ENCODE results near the gene SLC16A12.

Gene SLC16A12

DNA sequence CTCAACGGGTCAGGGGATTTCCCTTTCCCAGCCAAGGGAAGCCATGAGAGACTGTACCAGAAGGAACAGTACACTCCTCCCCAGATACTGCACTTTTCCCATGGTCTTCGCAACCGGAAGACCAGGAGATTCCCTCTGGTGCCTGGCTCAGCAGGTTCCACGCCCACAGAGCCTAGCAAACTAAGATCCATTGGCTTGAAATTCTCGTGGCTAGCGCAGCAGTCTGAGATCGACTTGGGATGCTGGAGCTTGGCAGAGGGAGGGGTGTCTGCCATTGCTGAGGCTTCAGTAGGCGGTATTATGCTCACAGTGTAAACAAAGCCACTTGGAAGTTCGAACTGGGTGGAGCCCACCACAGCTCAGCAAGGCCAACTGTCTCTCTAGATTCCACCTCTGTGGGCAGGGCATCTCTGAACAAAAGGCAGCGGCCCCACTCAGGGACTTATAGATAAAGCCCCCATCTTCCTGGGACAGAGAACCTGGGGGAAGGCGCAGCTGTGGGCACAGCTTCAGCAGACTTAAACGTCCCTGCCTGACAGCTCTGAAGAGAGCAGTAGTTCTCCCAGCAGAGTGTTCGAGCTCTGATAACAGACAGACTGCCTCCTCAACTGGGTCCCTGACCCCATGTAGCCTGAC, 29.6 kb downstream of the SLC16A12 start:
- DNase-seq, result no peak

DNA sequence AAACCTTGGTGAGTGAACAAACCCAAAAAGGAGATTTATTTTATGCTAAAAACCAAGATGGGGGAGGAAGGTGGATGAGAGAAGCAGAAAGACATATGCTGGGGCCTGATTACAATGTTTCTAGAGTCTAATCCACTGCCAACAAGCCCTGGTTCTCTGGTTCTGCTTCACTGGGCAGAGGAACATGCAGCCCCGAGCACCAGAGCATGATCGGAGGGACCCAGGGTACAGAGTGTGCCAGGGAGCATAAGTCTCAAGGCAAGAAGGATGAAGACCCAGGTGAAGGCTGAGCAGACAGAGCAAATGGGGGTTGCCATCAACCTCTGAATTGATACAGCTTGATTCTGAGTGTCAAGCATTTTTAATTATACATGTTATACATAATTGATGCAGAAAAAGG, 30.7 kb downstream of the SLC16A12 start:
- DNase-seq, result no peak

DNA sequence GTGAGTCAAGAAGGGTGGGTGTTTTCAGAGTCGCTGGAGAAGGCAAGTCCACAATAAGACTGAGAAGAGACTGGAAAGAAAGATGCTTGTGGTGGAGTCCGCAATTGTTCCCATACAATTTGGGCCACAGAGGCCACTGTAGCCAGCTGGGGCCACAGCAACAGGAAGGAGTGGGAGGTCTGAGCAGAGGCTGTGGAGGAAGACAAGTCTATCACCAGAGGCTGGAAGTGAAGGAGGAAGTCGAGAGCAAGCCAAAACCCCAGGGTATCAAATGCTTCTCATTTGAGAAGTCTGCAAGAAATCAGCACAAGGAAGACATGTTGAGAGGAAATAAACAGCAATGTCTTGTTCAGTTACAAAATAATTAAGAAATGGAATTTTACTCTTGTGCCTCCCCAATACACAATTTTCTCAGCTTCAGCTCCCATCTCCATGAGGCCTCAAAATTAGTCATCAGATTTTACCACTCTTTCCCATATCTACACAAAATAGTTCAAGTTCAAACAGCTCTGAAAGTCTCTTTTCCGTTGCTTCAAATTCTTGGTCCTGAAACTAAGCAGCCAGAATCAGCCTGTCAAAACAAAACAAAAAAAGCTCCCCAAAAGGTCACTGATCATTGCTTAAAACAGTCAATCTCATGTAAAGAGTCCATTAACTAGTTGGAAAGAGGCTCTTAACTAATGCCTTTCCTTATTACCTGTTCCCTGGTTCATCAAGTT, 31.6 kb downstream of the SLC16A12 start:
- DNase-seq, result no peak

DNA sequence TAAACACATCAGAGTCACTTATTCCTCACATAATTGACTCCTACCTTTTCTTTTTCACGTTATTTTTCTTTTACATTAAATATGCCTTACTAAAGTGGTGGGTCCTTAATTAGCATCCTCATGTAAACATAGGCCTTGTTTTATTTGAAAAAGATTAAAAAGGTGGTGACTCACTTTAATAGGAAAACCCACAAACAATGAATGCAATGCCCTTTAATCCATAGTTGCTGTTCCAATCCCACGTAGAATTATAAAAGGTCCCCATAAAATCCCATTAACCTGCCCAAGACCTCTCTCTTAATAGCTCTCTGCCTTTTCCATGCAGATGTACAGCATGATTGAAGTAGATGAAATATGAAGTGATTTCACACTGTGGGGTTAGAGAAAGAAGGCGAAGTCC, 32.2 kb downstream of the SLC16A12 start:
- DNase-seq, result no peak

DNA sequence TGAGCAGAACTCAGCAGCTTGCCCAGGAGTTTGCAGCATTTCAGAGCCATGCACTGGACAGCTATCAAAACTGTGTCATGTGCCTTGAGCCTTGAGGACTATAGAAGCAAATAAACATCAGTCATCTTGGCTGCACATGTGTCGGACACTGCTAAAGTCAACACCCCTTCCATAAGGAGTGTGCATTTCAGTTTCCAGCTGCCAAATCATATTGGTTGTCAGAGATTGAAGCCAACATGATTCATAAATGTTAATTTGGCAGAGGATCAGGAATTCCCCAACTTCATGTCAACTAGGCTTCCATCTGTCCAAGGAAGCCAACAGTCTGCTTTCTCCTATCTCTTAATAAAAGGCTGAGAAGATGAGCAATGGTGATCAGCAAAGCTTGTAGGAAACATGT, 32.8 kb downstream of the SLC16A12 start:
- DNase-seq, result no peak

DNA sequence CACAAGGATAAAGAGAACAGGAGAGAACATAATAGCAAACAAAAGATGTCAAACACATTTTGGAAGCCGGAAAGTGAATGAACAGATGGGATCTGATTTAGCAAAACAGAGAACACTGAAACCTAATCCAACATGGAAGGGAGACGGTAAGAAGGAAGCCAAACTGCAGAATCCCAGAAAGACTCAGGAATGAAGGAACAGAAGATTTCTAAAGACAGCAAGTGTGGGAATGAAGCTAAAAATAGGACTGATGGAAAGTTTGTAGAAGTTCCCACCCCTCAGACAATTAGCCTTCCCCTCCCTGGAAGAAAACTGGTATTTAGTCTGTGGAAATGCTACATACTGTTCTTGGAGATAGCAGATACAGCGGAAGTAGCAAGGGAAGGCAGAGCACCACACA, 40.8 kb downstream of the SLC16A12 start:
- DNase-seq, result no peak

DNA sequence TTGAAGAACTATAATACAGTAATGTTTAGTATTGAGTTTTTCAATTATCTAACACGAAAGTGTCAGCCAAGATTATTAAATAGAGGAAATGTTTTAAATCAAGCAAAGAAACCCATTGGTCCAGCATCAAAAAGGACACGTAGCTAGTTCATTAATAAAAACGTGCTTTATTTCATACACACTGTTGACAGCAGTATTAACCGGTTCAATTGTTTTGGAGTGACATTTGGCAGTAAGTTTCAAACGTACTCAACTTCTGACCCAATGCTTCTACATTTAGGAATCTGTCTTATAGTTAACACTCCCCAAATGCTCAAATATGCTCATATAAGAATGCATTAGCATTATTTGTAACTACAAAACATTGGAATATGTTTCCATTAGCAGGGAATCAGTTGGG, 41.3 kb downstream of the SLC16A12 start:
- no peak for DNase-seq

DNA sequence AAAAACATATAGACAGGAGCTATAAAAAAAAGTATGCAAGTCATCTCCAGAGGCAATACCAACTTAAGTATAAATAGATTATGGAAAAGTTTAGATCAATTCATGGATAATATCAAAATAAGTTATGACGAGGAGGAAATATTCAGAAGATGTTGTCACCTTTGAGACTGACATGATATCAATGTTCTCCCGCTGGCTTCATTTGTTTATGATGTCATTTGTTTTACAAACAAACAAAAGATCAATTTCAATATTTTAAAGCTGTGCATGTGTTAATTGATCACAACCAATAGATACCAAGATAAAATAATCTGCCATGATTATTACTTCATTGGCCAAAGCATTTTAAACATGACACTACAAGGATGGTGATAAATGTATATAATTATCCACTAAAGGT, 43.5 kb downstream of the SLC16A12 start:
- no peak for DNase-seq

DNA sequence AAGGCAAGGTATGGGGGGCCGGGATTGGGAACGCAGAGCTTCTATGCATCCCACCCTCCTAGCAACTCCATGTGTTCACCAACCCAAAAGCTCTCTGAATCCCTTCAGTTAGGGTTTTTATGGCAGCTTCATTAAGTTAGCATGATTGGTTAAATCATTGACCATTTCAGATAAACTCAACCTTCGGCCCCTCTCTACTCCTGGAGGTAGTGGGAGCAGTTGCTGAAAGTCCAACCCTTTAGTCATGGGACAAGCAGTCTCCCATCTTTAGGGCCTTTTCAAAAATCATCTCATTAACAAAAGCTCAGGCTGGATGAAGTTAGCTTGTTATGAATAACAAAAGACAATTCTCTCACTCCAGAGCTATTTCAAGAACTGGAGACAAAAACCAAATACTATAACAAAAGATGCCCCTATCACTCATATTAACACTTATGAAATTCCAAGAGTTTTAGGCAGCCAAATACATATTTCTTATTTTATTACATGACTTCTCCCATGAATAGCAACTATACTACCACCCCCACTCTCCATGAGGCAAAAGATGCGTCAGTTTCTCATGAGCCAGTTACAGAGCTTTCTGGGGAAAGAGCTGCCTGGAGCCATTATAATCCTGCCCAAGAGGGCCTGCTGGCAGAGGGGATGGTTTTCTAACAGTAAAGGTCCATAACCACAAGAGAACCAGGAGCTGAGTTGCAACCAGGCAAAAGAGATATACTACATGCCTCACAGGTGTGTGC, 44.6 kb downstream of the SLC16A12 start:
- no peak for DNase-seq

DNA sequence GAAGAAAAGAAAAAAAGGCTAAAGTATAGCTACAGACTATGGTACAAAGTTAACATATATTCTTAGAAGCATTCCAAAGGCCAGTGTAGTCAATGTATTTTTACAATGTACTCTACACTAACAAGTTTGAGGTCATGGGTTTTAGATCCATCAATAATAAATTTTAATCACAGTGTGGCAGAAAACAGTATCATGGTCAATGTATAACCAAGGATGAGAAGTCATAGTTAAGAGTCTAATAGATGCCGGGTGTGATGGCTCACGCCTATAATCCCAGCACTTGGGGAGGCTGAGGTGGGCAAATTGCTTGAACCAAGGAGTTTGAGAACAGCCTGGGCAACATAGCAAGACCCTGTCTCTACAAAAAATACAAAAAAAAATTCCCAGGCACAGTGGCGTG, 53.1 kb downstream of the SLC16A12 start:
- no peak for DNase-seq

DNA sequence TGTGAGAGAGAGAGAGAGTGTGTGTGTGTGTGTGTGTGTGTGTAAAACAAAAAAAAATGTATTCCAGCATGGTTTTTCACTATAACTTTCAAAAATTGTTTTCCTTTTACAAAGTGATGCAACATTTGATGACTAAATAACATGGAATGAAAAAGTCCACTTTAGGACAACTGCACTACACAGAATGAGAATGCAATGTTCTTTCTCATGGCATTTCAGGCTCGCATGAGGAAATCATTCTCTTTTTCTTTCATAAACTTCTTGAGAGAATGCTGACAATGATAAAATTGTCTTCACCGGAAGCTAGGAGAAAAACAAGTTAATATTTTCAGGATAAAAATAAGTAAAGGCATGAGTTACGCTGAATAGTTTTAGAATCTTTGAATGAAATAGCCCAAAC, 53.7 kb downstream of the SLC16A12 start:
- no peak for DNase-seq

DNA sequence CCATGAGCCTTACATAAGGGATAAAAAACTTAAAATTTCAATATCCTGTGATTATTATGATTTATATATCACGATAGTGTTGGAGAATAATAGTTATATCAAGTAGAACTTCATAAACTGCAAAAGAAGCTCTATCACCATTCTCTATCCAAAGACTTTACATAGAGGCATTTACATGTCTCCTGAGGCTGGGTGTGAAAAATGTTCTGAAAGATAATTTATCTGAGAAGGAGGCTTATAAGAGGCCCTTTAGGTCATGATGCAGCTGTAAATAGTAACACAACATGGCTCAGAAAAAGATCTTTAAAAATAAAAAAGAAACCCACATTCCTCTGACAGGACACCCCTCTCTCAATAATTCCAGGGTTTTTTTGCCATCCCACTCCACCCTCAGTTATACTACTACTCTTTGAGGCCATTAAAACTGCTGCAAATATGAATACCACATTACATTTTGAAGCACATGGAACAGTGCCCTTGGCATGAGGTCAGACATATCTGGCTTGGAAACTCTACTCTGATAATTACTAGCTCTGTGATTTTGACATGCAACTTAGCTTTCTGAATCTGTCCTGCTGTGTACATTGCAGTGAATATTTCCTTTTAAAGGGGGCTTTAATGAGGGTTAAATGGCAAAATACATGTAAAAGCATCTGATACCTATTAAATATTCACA, 55.5 kb downstream of the SLC16A12 start:
- DNase-seq, result no peak

DNA sequence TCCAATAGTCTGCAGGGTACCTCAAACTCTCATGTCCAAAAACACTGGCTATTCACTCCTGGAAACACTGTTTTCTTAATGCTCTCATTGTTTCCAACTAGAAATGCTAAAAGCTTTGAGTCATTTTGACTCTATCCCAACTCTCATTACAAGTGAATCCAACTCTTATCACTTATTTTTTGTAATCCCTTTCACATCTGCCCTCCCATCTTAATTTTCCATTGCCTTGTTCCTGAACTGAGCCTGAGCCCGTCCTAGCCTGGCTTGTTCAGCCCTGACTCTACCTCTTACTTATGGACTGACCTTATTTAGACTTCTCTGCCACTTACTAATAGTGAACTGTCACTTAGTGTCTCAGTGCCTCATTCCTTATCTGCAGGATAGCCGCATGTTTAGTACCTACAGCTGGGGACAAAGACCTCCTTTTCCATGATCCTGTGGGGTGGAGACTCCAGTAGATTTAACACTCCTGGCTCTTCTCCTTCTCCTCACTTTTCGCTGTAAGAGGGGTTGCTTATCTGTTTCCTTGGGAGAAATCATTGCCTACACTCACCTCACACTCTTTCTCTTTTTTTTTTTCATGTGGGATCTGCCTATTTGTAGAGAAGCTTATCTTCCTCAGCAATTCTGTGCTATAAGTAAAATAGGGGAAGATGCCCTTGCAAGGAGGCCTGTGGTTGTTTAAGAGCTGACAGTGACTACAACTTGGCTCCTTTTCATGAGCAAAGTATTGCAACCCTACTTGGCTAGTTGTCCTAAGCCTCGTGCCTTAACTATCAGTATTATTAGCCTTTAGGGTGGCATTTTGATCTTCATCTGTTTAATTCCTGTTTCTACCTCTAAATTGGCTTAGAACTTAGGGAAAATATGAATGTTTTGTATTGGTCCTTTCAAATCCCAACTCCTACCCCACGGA, 56.4 kb downstream of the SLC16A12 start:
- DNase-seq, result no peak

DNA sequence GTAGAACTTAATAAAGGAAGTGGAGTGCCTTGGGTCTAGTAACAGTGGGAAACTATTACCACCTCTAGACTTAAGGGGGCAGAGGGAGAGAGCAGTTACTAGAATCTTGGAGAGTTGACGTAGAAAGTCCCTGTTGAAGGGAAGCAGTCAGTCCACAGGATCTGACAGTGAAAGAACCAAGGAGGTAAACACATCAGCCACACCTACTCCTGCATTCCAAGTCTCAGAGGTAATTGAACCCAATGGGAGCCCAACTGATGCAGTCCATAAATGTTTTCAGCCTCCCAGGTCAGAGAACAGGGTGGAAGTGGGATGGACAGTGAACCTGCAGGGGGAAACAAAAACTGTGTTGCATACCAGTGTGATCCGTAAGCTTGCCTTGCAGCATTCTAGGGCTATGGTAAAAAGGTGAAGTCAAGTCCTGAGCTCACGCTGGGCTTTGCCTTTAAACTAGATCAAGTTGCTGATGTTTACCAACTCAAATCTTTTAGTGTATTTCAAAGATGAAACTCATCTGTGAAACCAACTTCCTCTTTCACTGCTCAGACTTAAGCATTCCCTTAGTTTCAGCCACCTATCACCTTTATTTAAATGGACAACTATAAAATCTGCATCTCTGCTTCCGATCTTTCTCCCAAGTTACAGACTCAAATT, 57.2 kb downstream of the SLC16A12 start:
- DNase-seq, result no peak

DNA sequence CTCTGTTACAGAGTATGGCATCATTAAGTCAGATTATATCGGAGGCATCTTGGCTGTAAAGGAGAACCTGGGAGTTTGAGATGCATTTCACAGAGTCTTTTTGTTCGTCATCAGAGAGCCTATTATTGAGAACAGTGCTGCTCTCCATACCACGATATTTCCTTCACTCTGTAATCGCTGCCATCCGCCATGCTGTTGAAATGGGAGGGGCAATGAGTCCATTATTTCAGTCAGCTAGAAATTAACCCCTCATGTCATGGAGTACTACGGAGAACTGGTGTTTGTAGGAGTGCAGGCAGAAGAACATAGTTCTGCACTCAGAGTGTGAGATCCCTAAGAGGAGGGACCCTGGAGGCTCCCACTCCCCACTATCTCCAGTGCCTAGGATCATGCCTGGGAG, 59.2 kb downstream of the SLC16A12 start:
- no peak for DNase-seq

DNA sequence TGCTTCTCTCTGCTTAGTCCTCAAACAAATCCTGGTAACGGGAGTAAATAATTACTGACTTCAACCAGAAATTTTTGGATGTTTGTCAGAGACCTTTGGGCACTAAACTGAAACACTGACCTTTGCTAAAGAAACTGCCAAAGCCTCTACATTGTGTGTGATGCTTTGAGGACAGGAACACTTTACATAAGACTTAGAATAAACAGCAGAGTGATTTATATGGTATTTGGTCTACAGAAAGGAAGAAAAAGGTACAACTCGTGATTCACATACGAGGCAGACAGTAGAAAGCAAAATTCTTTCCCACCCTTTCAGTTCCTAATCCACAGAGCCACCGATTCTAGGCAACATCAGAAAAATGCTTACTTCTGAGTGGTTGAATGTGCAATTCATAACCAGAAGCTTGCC, 59.8 kb downstream of the SLC16A12 start:
- DNase-seq, result no peak

DNA sequence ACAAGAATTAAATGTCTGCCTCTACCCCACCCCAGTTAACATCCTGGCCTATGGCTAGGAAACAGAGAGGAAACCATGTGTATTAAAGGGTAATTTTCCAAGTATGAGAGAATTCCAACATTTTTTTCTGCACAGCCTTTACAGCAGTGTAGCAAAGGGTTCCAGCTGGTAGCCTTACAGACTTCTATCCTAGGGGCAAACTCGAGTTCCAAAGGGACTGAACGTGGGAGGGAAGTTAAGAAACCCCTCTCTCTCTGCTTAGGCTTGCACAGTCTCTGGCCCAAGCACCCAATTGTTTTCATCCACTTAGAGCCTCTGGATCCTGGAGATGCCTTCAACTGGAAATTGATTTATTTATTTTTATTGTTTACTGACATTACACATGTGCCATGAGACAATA, 60.3 kb downstream of the SLC16A12 start:
- peak; percentile 3 for DNase-seq

DNA sequence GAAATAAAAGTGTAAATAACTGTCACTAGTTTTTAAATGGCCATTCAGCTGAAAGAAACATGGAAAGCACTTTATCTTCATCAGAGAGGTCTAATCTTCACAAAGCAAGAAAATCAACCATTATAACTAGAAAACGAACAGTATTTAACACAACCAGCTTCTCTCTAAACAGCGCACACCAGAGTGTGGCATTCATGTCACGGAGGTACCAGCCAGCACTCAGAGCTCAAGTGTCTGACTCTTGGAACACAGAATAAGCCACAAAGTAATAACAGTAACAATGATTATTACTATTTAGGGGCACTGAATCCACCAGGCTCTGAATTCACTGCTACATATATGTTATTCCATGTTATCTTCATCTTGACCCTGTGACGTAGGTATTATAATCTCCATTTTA, 60.9 kb downstream of the SLC16A12 start:
- DNase-seq, result no peak

DNA sequence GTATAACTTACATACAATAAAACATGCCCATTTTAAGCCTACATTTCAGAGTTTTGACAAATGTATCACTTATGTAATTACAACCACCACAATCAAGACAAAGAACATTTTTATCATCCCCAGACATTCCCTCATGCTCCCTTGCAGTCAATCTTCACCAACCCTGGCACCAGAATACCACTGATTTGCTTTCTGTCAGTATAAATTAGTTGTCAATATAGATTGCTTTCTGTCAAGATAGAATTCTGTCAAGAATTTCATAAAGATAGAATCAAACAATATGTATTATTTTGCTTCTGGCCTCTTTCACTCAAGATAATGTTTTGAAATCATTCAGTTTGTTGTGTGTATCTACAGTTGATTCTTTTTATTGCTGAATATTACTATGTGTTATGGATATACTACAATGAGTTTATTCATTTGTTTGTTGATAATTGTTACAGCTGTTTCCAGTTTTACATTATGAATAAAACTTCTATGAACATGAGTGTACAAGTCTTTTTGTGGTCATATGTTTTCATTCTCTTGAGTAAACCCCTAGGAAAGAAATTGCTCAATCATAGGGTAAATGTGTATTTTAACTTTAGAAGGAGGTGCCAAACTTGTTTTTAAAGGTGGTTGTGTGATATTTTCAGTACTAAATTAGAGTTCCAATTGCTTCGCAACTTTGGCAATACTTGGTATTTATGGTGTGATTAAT, 64.1 kb downstream of the SLC16A12 start:
- DNase-seq, result no peak

DNA sequence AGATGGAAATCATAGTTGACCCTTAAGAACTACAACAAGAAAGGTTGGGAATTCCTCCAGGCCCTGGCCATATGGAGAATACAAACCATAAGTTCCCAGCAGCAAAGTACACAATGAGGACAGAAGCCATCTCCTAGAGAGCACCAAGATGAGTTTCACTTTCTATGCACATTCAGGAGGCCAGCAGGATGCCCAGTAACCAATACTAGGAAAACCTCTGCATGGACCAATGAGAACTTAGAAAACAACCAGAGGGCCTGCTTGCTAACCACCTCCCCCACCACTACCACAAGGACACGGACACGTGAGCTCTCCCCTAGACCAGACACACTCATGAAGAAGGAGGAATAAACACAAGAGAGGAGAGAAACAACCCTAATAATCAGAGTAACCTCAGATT, 64.8 kb downstream of the SLC16A12 start:
- DNase-seq, result no peak

DNA sequence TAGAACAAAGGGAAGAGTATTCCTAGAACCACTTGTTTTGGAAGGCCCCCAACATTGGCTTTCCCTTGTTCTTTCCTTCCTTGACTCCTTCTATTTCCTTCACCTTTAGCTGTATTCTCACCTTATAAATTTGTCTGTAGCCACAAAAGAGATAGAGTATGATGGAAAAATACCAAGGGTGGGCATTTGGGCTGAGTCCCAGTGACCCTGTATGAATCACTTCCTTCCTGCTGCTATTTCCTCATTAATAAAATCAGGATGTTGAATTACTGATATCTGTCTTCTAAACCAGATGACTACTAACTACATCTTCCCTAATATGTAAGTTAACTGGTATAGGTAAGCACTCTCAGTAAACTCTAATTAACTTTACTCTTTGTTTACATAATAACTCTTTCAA, 65.9 kb downstream of the SLC16A12 start:
- no peak for DNase-seq

All from NCI-H345 (cell line).